Omental fat pad (tissue), 4 donors: ENCODE data around the gene SIM2. TPM values are rescaled to one million over a fixed set of nuclear protein-coding genes. Genes with fewer than 3 reads are reported as not detected.
"Not testable (repeated sequence)": the region's sequence is repeated elsewhere in the genome, so short reads cannot be mapped to it uniquely, and the experiment has no call there.

Source experiments
- ATAC-seq: fragments of 150-250 bp; one replicate; pipeline ENCODE4 v1.9.1; 2016; ENCODE audit warnings: mild to moderate bottlenecking, moderate library complexity; ENCODE audit not compliant: low FRiP score
- DNase-seq: peaks from one replicate; pipeline ENCODE4 v3.0.0-alpha.2; 2019; ENCODE audit warnings: low spot score
- CTCF ChIP-seq, 3 donors: fragments of 450-650 bp; IDR thresholded peaks; one replicate each; pipeline ENCODE4 v1.5.1; 2016 to 2017; ENCODE audit warnings: antibody characterized with exemption in 3 of 3, mild to moderate bottlenecking in 3 of 3, moderate library complexity in 2 of 3
- total RNA-seq, 4 donors: library from RNA; depleted of rRNA; stranded (reverse); fragments of >200 nt; gene quantifications; one replicate each; pipeline ENCODE4 v1.1.0, GENCODE V29; 2016

Gene SIM2
- total RNA-seq, 4 donors from 2014 or later: 3.2 TPM; not detected in 3

- no peak for DNase-seq
- ATAC-seq: no peak
- no peak for TF ChIP-seq CTCF (IDR thresholded peaks at IDR 0.05)
Measured at GRCh38 chr21:36661511-36662309, 37.2 kb upstream of the SIM2 start.

GRCh38 chr21:36663033-36663855 is 35.7 kb upstream of the SIM2 start:
- ATAC-seq: no peak
- no peak for DNase-seq
- TF ChIP-seq CTCF (IDR thresholded peaks at IDR 0.05): no peak

GRCh38 chr21:36664662-36664990 is 34.3 kb upstream of the SIM2 start:
- no peak for TF ChIP-seq CTCF (IDR thresholded peaks at IDR 0.05)
- DNase-seq: no peak

GRCh38 chr21:36665806-36666205 is 33.1 kb upstream of the SIM2 start:
- no peak for DNase-seq
- no peak for TF ChIP-seq CTCF (IDR thresholded peaks at IDR 0.05)
- ATAC-seq: no peak

More at GRCh38 chr21:36664662-36664990, 34.3 kb upstream of the SIM2 start:
- ATAC-seq: no peak

GRCh38 chr21:36668713-36669112 is 30.2 kb upstream of the SIM2 start:
- DNase-seq (no peak), ATAC-seq (no peak)
- TF ChIP-seq CTCF (IDR thresholded peaks at IDR 0.05): no peak

GRCh38 chr21:36671836-36672235 is 27.1 kb upstream of the SIM2 start:
- TF ChIP-seq CTCF (IDR thresholded peaks at IDR 0.05): no peak
- DNase-seq (no peak), ATAC-seq (no peak)

GRCh38 chr21:36672296-36672695 is 26.6 kb upstream of the SIM2 start:
- ATAC-seq, DNase-seq: not testable (repeated sequence)
